ENCODE measurements around the gene PRKCZ.
"Not testable (repeated sequence)": the region's sequence is repeated elsewhere in the genome, so short reads cannot be mapped to it uniquely, and the experiment has no call there.

The PRKCZ gene

GRCh38 chr1:2113620-2114135 is 63.5 kb downstream of the PRKCZ start:
- Histone ChIP-seq H3K27ac (no peak overlapping the region), H3K36me3 (ENCODE audit: control insufficient read depth, insufficient read depth, low read length) (no peaks in the 10 kb centered on the region), H2AFZ (no peak overlapping the region), H3K9me3 (ENCODE audit: control insufficient read depth, low read length) (no peaks in the 10 kb centered on the region), H3K4me3 (ENCODE audit: low read depth, low read length) (no peak overlapping the region), H3K27me3 (ENCODE audit: control insufficient read depth, insufficient read depth, low read length) (no peaks in the 10 kb centered on the region), H3K79me2 (peaks cover 3% of the 10 kb centered on the region), H3K4me1 (no peaks in the 10 kb centered on the region), H3K9ac (no peak overlapping the region), H3K4me2 (ENCODE audit: low read length) (no peak overlapping the region)
- TF ChIP-seq CTCF (IDR thresholded peaks at IDR 0.05), result no peak

GRCh38 chr1:2114635-2115007 is 64.4 kb downstream of the PRKCZ start:
- H3K4me2 ChIP-seq (ENCODE audit: low read length); H3K9me3 ChIP-seq (ENCODE audit: control insufficient read depth, low read length); H3K79me2 ChIP-seq; H3K27me3 ChIP-seq (ENCODE audit: control insufficient read depth, insufficient read depth, low read length); H3K4me1 ChIP-seq; H3K9ac ChIP-seq; H3K27ac ChIP-seq; H3K4me3 ChIP-seq (ENCODE audit: low read depth, low read length); H2AFZ ChIP-seq; H3K36me3 ChIP-seq (ENCODE audit: control insufficient read depth, insufficient read depth, low read length): not testable (repeated sequence)

GRCh38 chr1:2115008-2115641 is 64.9 kb downstream of the PRKCZ start:
- Histone ChIP-seq H3K4me2 (ENCODE audit: low read length) (no peak overlapping the region), H3K27ac (no peak overlapping the region), H3K36me3 (ENCODE audit: control insufficient read depth, insufficient read depth, low read length) (no peaks in the 10 kb centered on the region), H3K4me1 (no peaks in the 10 kb centered on the region), H3K27me3 (ENCODE audit: control insufficient read depth, insufficient read depth, low read length) (no peaks in the 10 kb centered on the region), H3K4me3 (ENCODE audit: low read depth, low read length) (no peak overlapping the region), H3K9ac (no peak overlapping the region), H2AFZ (no peak overlapping the region), H3K79me2 (no peaks in the 10 kb centered on the region), H3K9me3 (ENCODE audit: control insufficient read depth, low read length) (no peaks in the 10 kb centered on the region)
- no peak for TF ChIP-seq CTCF (IDR thresholded peaks at IDR 0.05)

GRCh38 chr1:2115702-2116341 is 65.6 kb downstream of the PRKCZ start:
- no peak overlapping the region for H2AFZ ChIP-seq
- H3K79me2 ChIP-seq, result no peaks in the 10 kb centered on the region
- H3K9ac ChIP-seq, result no peak overlapping the region
- H3K27me3 ChIP-seq (ENCODE audit: control insufficient read depth, insufficient read depth, low read length), result no peaks in the 10 kb centered on the region
- H3K36me3 ChIP-seq (ENCODE audit: control insufficient read depth, insufficient read depth, low read length), result no peaks in the 10 kb centered on the region
- no peaks in the 10 kb centered on the region for H3K4me1 ChIP-seq
- H3K4me3 ChIP-seq (ENCODE audit: low read depth, low read length), result no peak overlapping the region
- H3K9me3 ChIP-seq (ENCODE audit: control insufficient read depth, low read length), result no peaks in the 10 kb centered on the region
- no peak for TF ChIP-seq CTCF (IDR thresholded peaks at IDR 0.05)
- no peak overlapping the region for H3K4me2 ChIP-seq (ENCODE audit: low read length)
- no peak overlapping the region for H3K27ac ChIP-seq

- H3K4me1 ChIP-seq, result no peaks in the 10 kb centered on the region
- no peak overlapping the region for H3K27ac ChIP-seq
- no peak overlapping the region for H2AFZ ChIP-seq
- H3K36me3 ChIP-seq (ENCODE audit: control insufficient read depth, insufficient read depth, low read length), result no peaks in the 10 kb centered on the region
- H3K9me3 ChIP-seq (ENCODE audit: control insufficient read depth, low read length), result no peaks in the 10 kb centered on the region
- H3K79me2 ChIP-seq, result no peaks in the 10 kb centered on the region
- no peak overlapping the region for H3K4me3 ChIP-seq (ENCODE audit: low read depth, low read length)
- no peaks in the 10 kb centered on the region for H3K27me3 ChIP-seq (ENCODE audit: control insufficient read depth, insufficient read depth, low read length)
- no peak overlapping the region for H3K9ac ChIP-seq
- no peak for TF ChIP-seq CTCF (IDR thresholded peaks at IDR 0.05)
- no peak overlapping the region for H3K4me2 ChIP-seq (ENCODE audit: low read length)
Measured at GRCh38 chr1:2119886-2120285, 69.7 kb downstream of the PRKCZ start.

Data from parathyroid adenoma (tissue), 2 donors.